ENCODE results near the gene TMBIM1.

Gene TMBIM1, protein sequence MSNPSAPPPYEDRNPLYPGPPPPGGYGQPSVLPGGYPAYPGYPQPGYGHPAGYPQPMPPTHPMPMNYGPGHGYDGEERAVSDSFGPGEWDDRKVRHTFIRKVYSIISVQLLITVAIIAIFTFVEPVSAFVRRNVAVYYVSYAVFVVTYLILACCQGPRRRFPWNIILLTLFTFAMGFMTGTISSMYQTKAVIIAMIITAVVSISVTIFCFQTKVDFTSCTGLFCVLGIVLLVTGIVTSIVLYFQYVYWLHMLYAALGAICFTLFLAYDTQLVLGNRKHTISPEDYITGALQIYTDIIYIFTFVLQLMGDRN

DNA sequence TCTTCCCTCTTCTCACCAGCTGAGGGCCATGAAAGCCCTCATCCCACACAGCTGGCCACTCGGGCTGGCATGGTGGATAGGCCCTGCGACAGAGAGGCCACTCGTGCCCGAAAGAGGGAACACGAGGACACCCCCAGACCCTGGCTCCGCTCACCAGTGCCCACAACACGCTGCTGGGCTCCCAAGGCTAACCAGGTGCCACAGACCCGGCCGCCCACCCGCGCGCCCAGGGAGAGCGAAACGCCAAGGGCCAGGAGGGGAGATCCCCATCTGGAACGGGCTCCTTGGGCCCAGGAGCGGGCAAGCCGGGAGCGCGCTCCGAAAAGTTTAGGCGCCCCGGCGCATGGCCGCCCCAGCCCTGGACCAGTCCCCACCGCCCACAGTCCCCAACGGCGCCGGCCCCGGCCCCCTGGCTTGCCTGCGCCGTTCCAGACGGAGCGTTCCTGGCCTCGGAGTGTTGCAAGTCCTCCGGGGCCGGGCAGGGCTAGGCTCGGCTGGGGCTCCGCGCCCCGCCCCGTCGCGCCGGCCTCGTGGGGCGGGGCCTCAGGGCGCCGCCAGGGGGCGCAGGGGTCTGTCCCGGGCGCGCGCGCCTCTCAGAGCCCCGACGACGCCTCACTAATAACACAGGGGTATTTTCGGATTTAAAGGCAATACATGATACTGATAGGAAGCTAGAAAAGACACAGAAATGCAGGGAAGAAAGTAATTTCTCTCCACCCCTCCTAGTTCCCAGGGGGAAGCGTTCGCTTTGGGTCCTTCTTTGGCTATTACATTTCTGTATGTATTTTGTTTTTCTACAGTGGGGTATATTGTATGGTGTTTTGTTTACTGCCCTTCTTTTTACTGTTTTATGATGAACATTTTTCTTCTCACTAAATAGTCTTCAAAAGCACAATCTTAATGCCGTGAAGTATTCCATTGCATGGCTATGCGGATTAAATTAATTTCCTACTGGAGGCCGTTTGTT, at the start of gene TMBIM1:
Gene TMBIM1, minus strand, starts transcription at position 456 of the 967 bp plus-strand sequence. CDS start 10,362 bp downstream, outside the sequence.
- DNase-seq: peak; percentile 83

DNA sequence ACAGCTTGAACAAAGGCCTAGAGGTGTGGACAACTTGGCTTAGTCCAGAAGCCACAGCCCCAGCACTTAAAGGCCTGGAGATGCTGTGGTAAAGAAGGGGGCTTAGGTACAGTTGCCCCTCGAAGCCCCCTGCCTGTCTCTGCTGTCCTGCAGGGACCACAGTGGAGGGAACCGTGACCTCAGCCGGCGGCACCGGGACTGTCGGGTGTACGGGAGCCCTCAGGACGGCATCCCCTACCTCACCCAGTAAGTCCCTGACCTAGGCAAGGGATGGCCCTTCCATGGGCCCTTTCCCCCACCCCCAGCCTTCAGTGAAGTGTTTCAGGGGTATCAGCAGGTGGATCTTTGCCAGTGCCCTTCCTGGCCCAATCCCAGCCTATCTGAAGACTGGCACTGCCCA, 49.1 kb upstream of the TMBIM1 start:
- no peak for DNase-seq

DNA sequence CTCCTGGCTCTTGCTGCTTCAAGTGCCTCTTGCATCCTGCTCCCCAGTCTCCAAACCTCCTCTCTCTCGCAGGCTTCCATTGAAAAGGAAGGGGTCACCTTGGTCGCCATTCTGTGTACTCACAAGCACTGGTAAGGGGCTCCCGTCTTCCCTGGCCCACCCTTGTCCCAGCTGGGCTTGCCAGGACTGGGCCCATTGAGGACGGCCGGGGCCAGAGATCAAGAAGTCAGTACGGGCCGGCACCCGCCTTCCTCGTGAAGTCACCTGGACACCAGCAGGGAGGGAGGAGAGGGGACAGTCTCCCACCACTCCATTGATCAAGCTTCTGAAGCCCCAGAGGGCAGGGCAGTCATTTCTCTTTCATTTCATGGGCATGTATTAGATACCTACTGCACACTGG, 48.4 kb upstream of the TMBIM1 start:
- no peak for DNase-seq

DNA sequence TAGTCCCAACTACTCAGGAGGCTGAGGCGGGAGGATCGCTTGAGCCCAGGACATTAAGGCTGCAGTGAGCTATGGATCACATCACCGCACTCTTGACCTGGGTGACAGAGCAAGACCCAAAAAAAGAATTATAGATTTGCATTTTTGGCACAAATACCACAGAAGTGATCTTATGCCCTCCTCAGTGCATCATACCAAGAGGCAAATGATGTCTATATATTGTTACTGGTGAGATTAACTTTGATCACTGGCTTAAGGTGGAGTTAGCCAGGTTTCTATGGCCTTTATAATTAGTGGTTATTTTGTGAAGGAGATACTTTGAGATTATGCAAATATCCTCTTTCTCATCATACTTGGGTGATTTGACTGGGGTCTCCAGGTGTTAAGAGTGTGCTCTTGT, 42.2 kb upstream of the TMBIM1 start:
- DNase-seq: no peak

DNA sequence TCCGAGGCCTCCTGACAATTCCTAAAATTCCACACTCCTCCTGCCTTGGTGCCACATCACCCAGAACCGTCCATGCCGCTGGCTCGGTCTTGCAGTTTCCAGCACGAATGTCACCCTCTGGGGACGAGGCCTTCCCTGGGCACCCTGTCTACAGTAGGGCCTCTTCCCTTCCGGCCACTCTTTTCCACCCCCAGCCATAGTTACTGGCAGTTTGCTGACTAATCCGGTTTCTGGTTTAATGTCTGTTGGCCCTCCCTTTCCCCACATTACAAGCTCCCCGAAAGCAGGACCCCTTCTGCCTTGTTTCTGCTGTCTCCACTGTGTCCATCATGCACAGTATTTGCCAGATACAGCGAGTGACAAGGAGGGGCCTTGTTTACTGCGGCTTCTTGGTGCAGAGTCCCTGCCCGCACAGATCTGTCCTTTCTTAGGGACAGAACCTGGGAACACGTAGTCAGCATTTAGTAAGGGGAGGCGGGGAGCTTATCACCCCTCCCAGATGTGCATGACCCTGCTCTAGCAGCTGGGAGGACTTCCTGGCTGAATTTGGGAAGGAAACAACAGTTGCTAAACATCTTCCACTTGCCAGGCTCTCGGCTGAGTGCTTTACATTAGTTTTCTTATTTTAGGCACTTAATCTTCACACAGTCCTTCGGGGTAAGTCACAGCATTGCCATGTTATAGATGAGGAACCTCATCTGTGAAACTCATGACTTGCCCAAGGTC, 40.8 kb upstream of the TMBIM1 start:
- DNase-seq: no peak

DNA sequence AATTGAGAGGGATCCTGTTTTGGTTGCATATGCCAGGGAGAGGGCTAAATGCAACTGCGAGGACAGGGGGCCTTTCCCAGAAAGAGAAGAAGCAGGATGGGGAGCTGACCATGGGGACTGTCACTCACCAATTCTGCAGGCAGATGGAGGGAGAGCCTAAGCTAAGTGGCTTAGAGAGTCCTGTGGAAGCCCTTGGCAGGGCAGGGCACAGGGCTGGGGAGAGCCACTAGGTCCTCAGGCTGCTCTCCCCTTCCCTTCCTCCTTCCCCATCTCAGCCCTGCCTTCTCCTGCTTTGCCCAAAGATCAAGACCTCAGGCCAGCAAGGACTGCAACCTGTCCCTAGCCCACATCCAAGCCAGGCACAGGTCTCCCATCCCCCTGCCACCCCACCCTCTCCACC, 40.0 kb upstream of the TMBIM1 start:
- DNase-seq: no peak

DNA sequence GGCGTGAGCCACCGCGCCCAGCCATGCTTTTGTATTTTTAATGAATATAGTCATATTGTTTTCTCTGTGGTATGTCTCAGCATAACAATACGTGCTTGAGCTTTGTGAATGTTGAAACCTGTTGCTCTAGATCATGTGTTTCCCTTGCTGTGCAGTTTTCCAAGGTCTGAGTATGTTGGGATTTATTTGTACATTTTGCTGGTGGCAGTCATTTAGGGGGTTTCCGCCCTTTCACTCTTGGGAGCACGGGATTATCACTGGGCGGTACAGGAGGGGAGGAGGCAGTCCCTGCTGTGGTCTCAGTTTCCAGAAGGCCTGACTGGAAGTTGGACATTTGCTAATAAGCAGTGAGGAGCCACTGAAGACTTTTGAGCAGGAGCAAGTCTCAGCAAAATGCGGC, 39.4 kb upstream of the TMBIM1 start:
- no peak for DNase-seq

DNA sequence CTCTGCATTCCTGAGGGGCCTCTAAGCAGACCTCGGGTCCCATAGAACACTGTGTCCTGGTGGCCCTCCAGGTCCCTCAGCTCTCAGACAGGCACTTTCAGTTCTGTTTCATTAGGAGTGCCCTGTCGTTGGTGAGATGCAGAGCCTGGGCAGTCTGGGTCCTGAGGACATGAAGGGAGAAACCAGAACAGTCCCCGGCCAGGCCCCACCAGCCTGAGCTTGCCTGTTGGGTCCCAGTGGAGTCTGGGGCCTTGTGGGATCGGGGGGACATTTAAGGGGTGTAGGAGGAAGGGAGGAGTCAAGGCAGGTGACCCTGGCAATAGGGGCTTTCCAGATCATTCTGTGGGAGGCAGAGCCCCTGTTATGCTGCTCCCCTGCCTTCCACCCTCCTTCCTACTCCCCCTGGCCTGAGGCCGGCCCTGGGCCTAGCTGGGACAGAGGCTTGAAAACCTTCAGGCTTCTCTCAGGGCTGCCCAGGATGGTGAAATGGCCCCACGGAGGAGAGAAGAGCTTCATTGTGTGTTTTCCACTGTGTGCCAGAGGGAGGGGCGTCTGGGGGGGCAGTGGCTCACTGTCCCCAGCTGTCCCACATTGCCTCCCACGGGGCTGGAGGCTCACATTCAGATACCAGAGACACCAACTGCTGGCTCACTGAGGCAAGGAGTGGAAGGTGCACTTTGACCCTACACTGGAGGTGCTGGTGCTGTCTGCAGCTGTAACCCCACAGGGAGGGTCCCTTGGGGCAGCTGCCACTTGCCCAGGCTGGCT, 37.7 kb upstream of the TMBIM1 start:
- no peak for DNase-seq

DNA sequence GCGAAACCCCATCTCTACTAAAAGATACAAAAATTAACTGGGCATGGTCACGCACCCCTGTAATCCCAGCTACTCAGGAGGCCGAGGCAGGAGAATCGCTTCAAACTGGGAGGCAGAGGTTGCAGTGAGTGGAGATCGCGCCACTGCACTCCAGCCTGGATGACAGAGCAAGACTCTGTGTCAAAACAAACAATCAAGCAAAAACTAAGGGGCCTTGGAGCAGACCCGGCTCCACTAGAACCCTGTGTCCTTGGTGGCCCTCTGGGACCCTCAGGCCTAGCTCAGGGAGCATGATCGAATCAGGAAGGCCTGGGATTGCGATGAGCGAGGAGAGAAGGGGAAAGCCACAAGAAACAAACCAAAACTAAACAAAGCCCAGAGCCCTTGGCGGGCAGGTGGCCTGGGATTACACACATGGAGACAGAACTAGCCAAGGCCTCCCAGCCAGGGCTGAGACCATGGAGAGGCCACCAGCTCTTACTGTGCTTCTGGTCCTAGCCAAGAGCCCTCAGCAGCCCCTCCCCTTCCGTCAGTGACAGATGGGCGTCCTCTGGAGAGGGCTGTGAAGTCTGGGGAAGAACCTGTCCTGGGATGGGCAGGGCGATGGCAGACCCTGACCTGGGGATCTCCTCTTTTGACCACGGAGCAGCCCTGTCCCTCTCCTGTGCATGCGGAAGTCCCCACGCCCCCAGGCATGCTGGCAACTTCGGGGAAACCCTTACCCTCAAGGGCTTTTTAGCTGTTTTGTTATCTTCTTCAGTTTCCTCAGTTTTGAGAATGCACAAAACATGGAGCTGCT, 36.9 kb upstream of the TMBIM1 start:
- DNase-seq: no peak

DNA sequence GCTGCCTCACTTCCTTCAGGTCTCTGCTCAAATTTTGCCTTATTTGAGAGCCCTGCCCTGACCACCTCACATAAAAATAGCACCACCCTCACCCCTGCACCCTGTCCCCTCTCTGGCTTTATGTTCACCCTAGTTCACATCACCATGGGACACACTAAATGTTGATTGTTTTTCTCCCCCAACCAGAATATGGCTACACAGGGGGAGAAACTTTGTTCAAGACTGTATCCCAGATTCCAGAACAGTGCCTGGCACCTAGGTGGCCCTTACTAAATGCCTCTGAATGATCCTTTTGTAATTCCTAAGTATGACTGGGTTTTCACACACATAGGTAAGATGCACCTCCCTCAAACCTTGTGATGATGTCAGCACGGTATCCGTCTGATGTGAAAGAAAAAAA, 36.0 kb upstream of the TMBIM1 start:
- DNase-seq: no peak

DNA sequence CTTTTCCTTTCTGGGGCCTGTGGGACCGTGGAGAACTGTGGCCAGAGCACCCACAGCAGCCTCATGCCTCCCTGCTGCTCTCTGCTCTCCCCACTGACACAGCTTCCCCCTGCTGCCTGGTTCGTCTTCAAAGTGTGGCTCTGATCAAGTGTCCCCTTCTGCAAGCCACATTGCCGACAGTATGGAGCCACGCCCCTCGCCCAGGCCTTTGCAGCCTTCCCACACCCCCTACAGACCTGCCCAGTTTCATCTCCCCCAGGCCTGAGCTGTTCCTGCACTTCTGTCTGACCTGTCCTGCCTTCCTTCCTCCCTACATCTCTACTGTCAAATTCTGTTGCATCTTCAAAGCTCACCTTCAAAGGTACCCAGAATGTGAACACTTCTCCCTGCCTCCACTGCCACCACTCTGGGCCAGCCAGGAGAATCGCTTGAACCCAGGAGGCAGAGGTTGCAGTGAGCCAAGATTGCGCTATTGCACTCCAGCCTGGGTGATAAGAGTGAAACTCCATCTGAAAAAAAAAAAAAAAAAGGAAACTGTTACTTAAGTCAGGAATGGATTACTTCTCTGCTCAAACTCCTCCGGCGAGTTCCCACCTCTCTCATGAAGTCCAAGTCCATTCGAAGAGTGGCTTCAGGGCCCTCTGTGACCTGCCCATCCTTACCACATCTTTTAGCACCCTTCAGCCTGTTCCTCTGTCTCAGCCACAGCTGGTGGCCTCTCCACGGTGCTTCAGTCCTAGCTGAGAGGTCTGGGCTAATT, 35.3 kb upstream of the TMBIM1 start:
- no peak for DNase-seq

DNA sequence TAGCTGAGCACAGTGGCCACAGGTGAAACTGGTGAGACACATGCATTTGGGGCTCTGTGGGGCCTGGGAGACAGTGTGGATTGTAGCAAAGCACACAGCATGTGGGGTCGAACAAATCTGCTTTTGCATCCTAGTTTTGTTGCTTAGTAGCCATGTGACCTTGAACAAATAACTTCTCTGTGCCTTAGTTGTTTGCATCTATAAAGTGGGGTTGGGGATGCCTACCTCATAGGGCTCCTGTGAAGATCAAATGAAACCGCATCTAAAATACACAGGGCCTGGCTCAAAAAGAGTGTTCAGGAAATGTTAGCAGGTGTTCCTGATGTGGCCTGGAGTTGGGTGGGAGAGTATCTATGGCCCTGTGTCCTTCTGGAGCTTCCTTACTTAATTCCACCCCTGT, 34.0 kb upstream of the TMBIM1 start:
- DNase-seq: no peak

DNA sequence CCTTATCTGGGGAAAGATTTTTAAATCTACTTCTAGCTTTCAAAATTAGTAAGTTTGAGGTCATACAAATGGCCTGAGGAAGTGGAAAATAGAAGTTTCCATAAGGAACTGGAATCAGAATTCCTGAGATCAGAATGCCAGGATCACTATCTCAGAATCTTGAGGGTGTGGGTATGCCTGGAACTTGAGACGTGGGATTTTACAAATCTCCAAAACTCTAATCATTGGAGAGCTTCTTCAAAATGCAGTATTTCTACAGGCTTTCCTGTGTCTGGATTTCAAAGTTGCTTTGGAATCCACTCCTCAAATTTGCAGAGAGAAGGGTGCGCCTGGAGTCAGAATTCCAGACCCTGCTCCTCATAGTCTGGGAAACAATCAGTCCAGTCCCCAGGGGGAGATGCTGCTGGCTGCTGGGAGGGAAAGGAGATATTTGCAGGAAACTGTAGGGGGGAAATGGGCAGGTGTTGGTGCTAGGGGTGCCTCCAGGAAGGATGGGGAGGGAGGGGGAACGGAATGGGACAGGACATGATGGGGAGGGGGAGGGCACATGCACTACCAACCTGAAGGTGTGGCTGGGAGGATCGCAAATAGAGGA, 33.4 kb upstream of the TMBIM1 start:
- no peak for DNase-seq

DNA sequence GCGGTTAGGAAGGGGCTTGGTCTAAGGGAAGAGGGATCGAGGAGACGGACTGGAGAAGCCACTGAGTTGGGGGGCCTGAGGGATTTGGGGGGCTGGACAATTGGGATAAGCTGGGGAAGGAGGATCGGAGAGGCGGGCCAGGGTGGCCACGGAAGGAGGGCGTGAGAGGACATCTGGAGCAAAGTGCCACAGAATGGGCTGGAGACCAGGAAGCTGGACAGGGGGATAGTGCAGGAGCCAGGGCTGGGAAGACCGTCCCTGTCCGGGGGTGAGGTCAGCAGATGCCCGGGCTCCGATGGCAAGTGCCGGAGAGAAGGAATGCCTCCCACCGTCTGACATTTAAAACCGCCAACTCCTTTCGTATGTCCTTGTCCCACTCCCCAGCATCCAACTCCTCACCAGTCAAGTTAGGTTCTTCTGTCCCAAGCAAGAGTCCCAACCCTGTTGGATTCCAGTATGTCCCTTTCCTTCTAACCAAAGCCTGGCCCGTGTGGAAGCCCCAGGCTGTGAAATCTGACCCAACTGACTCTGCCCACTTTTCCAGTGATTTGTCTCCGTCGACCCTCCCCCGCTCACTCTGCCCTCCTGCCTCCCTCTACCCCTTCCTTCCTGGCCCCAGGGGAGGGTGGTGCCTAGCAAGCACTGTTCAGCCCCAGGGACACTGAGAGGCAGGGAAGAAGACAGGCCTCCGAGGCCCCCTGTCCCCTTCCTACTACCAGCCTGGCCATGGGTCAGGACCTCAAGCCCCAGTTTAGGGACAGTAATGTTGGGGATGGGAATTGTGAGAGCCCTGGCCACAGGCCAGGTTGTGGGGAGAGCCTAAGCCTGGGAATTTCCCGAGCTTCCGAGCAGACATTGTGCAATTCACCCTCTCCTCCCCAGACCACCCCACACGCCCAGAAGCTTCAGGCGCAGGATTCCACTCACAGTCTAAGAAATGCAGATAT, 31.5 kb upstream of the TMBIM1 start:
- DNase-seq: no peak

DNA sequence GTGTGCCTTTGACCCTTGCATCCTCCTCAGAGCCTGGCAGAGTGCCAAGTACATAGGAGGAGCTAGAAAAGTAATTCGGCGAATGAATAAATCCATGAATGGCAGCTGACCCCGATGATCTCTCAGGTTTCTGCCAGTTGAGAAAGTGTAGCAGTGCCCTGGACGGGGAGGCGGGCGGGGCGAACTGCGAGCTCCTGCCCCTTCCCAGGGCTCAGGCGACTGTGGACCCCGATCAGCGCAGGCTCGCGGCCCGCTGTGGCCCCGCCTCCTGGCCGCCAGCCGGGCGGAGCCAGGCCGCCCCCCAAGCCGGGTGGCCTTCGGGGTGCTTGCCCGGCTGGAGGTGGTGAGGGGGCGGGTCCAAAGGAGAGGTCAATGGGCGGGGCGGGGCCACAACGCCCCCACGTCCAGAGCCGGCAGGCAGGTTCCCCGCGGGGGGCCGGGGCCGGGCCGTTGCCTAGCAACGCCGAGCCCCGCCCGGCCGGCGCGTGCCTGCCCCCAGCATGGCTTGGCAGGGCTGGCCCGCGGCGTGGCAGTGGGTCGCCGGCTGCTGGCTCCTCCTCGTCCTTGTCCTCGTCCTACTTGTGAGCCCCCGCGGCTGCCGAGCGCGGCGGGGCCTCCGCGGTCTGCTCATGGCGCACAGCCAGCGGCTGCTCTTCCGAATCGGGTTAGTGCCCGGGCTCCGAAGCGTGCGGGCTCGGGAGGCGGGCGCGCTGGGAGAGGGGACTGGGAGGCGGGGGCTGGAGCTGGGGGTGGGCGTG, 30.6 kb upstream of the TMBIM1 start:
- peak; percentile 50 for DNase-seq

DNA sequence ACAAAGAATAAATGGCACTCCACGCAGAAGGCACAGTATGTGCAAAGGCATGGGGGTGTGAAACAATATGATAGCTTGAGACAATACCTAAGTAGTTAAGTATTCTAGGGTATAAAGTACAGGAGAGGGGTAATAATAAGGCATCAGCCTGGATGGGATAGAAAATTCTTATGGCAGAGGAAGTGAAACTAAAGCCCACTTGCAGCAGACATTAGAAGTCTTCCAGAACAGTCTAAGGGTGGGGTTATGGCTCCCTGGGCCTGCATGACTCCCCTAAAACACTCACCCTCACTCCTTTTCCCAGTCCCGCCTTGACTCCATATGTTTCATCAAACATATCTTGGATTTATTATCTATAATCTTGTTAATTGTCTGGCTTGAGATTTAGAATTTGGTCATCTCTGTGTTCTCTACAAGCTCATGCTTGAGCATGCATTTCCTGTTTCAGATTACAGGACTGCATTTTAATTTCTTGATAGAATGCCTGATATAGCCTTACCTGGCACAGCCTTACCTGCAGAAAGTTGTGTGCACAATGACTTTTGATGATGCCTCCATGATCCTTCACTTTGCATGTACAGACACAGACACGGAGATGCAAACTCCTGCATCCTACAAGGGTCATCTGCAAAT, 28.5 kb upstream of the TMBIM1 start:
- no peak for DNase-seq

DNA sequence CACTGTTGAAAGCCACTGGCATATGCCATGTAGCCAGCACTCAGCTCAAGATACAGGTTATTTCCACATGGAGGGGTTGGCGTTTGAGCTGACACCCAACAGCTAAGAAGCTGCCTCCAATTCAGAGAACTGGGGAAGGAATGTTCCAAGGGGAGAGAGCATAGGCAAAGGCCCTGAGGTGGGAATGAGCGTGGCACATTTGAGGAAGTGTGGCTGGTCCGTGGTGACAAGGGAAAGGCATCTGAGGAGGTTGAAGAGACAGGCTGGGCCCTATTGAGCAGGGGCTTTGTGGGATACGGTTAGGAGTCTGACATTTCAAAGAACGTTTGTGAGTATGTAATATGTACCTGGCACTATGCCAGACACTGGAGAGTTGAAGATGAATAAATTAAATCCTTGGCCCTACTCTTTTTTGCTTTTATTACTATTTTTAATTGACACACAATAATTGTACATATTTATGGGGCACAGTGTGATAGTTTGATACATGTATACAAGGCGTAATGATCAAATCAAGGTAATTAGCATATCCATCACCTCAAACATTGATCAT, 27.6 kb upstream of the TMBIM1 start:
- no peak for DNase-seq

DNA sequence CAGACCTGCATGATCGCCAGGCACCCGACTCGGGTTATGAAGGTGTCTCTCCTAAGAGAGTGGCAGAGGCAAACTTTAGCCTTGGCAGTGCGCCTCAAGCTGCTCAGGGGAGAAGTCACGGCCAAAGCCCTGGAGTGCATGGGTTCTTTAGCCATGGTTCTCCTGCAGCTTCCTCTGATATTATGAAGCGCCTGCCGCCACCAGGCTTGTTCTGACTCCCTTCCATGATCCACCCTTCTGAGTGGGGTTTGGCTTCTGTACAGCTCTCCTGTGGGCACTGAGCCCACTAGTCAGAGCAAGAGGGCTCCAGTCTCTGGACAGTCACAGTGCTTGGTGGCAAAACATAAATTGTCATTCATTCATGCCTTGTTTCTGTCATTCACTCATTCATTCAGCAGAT, 25.9 kb upstream of the TMBIM1 start:
- no peak for DNase-seq

All from activated CD4-positive, alpha-beta T cell treated with anti-CD3 and anti-CD28 coated beads for 48 hours (primary cell).